Measurements from ENCODE around the gene ARHGEF7. TPM values are rescaled to one million over a fixed set of nuclear protein-coding genes. Genes with fewer than 3 reads are reported as not detected.
"Not testable (repeated sequence)": the region's sequence is repeated elsewhere in the genome, so short reads cannot be mapped to it uniquely, and the experiment has no call there.

The ARHGEF7 gene
- total RNA-seq, 5 donors from 2014 or later (not counting 1 experiment from before 2014, with no cell fraction given), result 68.0 to 85.8 (median 83.7) TPM

DNA sequence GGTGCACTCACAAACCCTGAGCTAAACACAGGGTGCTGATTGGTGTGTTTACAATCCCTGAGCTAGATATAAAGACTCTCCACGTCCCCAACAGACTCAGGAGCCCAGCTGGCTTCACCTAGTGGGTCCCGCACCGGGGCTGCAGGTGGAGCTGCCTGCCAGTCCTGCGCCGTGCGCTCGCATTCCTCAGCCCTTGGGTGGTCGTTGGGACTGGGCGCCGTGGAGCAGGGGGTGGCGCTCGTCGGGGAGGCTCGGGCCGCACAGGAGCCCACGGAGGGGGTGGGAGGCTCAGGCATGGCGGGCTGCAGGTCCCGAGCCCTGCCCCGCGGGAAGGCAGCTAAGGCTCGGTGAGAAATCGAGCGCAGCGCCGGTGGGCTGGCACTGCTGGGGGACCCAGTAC lies 31.4 kb upstream of the ARHGEF7 start:
- H3K4me1 Mint-ChIP-seq; CTCF ChIA-PET; DNase-seq; H3K36me3 Mint-ChIP-seq; H3K4me3 Mint-ChIP-seq; H3K9me3 Mint-ChIP-seq; H3K4me1 ChIP-seq (ENCODE audit: control insufficient read depth in 1 of 2, extremely low read depth in 1 of 2, insufficient read depth in 2 of 2, low read length in 2 of 2); POLR2A ChIA-PET; H3K27ac Mint-ChIP-seq; H3K4me3 ChIP-seq (ENCODE audit: control insufficient read depth in 1 of 2, extremely low read depth in 1 of 2, low read length in 1 of 2); H3K27ac ChIP-seq (ENCODE audit: low read length); H3K9me3 ChIP-seq; ATAC-seq (replicated peaks in 1 of 4); H3K36me3 ChIP-seq (ENCODE audit: control insufficient read depth in 2 of 2, extremely low read depth in 1 of 2, insufficient read depth in 1 of 2, low read length in 1 of 2): not testable (repeated sequence)
- peaks cover 0 to 16% of the 10 kb centered on the region in 2 experiments for H3K27me3 ChIP-seq (replicated peaks in 1 of 2; ENCODE audit: control insufficient read depth in 2 of 2, extremely low read depth in 1 of 2, insufficient read depth in 2 of 2, low read length in 1 of 2)
- H3K27me3 Mint-ChIP-seq, result peaks cover 17 to 24% of the 10 kb centered on the region in 2 donors
- no CpG with 5 or more reads among the region's 25 CpGs for WGBS (ENCODE audit: insufficient coverage)

DNA sequence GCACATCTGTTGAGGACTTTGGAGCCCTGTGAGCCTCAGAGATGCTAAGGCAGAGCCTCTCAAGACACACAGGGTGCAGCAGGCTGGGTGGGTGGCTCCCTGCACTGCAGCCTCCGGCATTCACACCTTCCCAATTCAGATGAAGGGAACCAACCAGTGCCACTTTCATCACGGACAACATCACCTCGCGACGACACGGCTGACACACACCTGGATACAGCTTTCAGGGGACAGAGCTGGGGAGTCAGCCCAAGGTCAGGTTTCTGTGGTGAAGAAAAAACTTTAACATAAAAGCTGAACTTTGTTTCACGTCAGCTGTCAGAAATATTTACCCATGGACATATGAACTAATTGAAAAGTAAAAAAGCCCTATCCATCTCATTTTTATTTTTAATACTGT lies 24.9 kb upstream of the ARHGEF7 start:
- ChIA-PET CTCF (no interaction called here), POLR2A (no interaction called here)
- no peaks in the 10 kb centered on the region for H3K9me3 ChIP-seq
- no peak overlapping the region for H3K4me3 ChIP-seq (ENCODE audit: control insufficient read depth in 1 of 2, extremely low read depth in 1 of 2, low read length in 1 of 2)
- H3K27ac Mint-ChIP-seq, result no peak overlapping the region
- peaks cover 0 to 31% of the 10 kb centered on the region in 2 experiments for H3K27me3 ChIP-seq (replicated peaks in 1 of 2; ENCODE audit: control insufficient read depth in 2 of 2, extremely low read depth in 1 of 2, insufficient read depth in 2 of 2, low read length in 1 of 2)
- DNase-seq, result no peak
- ATAC-seq (replicated peaks in 1 of 4), result no peak
- H3K4me1 ChIP-seq (ENCODE audit: control insufficient read depth in 1 of 2, extremely low read depth in 1 of 2, insufficient read depth in 2 of 2, low read length in 2 of 2), result no peaks in the 10 kb centered on the region
- WGBS (ENCODE audit: insufficient coverage), result 80% methylated on average over 1 of the region's 7 CpGs
- H3K27me3 Mint-ChIP-seq, result peaks cover 15 to 27% of the 10 kb centered on the region in 2 donors
- no peaks in the 10 kb centered on the region for H3K36me3 ChIP-seq (ENCODE audit: control insufficient read depth in 2 of 2, extremely low read depth in 1 of 2, insufficient read depth in 1 of 2, low read length in 1 of 2)
- H3K36me3 Mint-ChIP-seq, result no peaks in the 10 kb centered on the region
- no peaks in the 10 kb centered on the region for H3K9me3 Mint-ChIP-seq
- no peak overlapping the region for H3K4me3 Mint-ChIP-seq
- H3K4me1 Mint-ChIP-seq, result no peaks in the 10 kb centered on the region
- H3K27ac ChIP-seq (ENCODE audit: low read length), result no peak overlapping the region

DNA sequence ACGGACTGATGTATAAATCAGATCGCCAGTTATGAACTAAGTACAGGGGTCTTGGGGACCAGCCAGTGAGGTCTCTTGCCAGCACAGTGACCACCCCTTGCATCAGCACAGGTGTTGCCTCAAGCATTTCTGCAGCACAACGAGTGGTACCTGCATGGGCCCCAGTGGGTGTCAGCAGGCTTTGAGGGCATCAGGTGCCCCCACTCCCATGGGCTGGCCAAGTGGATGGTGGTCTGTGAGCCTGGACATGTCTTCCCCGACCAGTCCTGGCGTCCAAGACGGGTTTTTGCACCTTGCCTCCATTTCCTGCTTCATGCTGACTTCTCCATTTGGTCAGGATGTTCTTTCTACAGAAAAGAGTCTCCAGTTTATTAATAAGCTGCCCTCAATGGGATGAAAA lies 22.4 kb upstream of the ARHGEF7 start:
- Mint-ChIP-seq H3K4me3 (no peak overlapping the region), H3K4me1 (no peaks in the 10 kb centered on the region), H3K9me3 (no peaks in the 10 kb centered on the region), H3K27me3 (peaks cover 28 to 49% of the 10 kb centered on the region in 2 donors), H3K36me3 (no peaks in the 10 kb centered on the region), H3K27ac (no peak overlapping the region)
- no peak overlapping the region for H3K27ac ChIP-seq (ENCODE audit: low read length)
- no peak for DNase-seq
- no peaks in the 10 kb centered on the region for H3K9me3 ChIP-seq
- WGBS (ENCODE audit: insufficient coverage), result 44% methylated on average over 6 of the region's 6 CpGs
- H3K4me1 ChIP-seq (ENCODE audit: control insufficient read depth in 1 of 2, extremely low read depth in 1 of 2, insufficient read depth in 2 of 2, low read length in 2 of 2), result no peaks in the 10 kb centered on the region
- no peak for ATAC-seq (replicated peaks in 1 of 4)
- CTCF ChIA-PET, result no interaction called here
- no peak overlapping the region for H3K4me3 ChIP-seq (ENCODE audit: control insufficient read depth in 1 of 2, extremely low read depth in 1 of 2, low read length in 1 of 2)
- POLR2A ChIA-PET, result no interaction called here
- H3K27me3 ChIP-seq (replicated peaks in 1 of 2; ENCODE audit: control insufficient read depth in 2 of 2, extremely low read depth in 1 of 2, insufficient read depth in 2 of 2, low read length in 1 of 2), result peaks cover 0 to 36% of the 10 kb centered on the region in 2 experiments
- H3K36me3 ChIP-seq (ENCODE audit: control insufficient read depth in 2 of 2, extremely low read depth in 1 of 2, insufficient read depth in 1 of 2, low read length in 1 of 2), result no peaks in the 10 kb centered on the region

DNA sequence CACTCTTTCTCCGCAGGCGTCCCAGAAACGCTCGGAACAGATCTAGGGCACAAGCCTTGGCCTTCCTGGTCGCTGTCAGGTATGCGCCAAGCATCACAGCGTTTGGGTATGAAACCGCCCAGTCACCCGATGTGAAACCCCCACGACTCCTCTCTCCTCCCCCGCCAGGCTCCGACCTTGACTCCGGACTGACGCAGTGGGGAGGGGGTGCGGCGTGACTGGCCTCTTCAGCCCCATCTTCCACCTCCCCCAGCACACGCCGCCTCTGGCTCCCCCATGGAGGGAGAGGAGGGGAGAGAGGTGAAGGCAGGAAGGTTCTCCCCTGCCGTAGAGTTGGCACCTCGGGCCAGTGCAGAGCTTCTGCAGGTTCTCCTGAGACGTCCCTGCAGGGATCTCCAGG lies 22.0 kb upstream of the ARHGEF7 start:
- 85% methylated on average over 11 of the region's 21 CpGs for WGBS (ENCODE audit: insufficient coverage)
- no peak overlapping the region for H3K27ac Mint-ChIP-seq
- no peaks in the 10 kb centered on the region for H3K9me3 ChIP-seq
- peaks cover 31 to 49% of the 10 kb centered on the region in 2 donors for H3K27me3 Mint-ChIP-seq
- H3K36me3 Mint-ChIP-seq, result no peaks in the 10 kb centered on the region
- H3K36me3 ChIP-seq (ENCODE audit: control insufficient read depth in 2 of 2, extremely low read depth in 1 of 2, insufficient read depth in 1 of 2, low read length in 1 of 2), result no peaks in the 10 kb centered on the region
- CTCF ChIA-PET, result no interaction called here
- no peak overlapping the region for H3K4me3 Mint-ChIP-seq
- H3K4me3 ChIP-seq (ENCODE audit: control insufficient read depth in 1 of 2, extremely low read depth in 1 of 2, low read length in 1 of 2), result no peak overlapping the region
- no peak for DNase-seq
- no peaks in the 10 kb centered on the region for H3K4me1 Mint-ChIP-seq
- H3K4me1 ChIP-seq (ENCODE audit: control insufficient read depth in 1 of 2, extremely low read depth in 1 of 2, insufficient read depth in 2 of 2, low read length in 2 of 2), result no peaks in the 10 kb centered on the region
- no peaks in the 10 kb centered on the region for H3K9me3 Mint-ChIP-seq
- ATAC-seq (replicated peaks in 1 of 4), result no peak
- peaks cover 2 to 36% of the 10 kb centered on the region in 2 experiments for H3K27me3 ChIP-seq (replicated peaks in 1 of 2; ENCODE audit: control insufficient read depth in 2 of 2, extremely low read depth in 1 of 2, insufficient read depth in 2 of 2, low read length in 1 of 2)
- POLR2A ChIA-PET, result no interaction called here
- H3K27ac ChIP-seq (ENCODE audit: low read length), result no peak overlapping the region

DNA sequence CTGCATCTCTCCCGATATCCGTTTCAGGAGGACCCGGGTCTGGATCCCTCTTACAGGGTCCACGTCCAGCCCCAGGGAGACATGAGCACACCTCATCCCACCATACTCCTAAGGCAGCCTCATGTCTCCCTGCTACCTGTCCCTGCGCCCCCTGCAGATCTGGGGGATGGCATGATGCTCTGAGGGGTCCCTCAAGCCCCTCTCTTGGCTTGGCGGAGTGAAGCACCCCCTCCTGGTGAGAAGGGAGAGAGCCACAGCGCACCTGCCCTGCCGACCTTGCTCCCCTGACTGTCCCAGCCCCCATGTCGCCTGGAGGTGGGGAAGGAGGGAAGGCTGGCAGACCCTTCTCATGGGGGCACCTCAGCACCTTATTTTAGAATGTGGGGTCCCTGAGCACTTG lies 21.5 kb upstream of the ARHGEF7 start:
- peaks cover 2 to 36% of the 10 kb centered on the region in 2 experiments for H3K27me3 ChIP-seq (replicated peaks in 1 of 2; ENCODE audit: control insufficient read depth in 2 of 2, extremely low read depth in 1 of 2, insufficient read depth in 2 of 2, low read length in 1 of 2)
- ChIA-PET CTCF (no interaction called here), POLR2A (no interaction called here)
- H3K9me3 Mint-ChIP-seq, result no peaks in the 10 kb centered on the region
- ATAC-seq (replicated peaks in 1 of 4), result no peak
- no peaks in the 10 kb centered on the region for H3K36me3 Mint-ChIP-seq
- no peaks in the 10 kb centered on the region for H3K4me1 ChIP-seq (ENCODE audit: control insufficient read depth in 1 of 2, extremely low read depth in 1 of 2, insufficient read depth in 2 of 2, low read length in 2 of 2)
- no peak overlapping the region for H3K4me3 ChIP-seq (ENCODE audit: control insufficient read depth in 1 of 2, extremely low read depth in 1 of 2, low read length in 1 of 2)
- H3K27me3 Mint-ChIP-seq, result peaks cover 33 to 54% of the 10 kb centered on the region in 2 donors
- no peaks in the 10 kb centered on the region for H3K9me3 ChIP-seq
- no peak for DNase-seq
- H3K4me1 Mint-ChIP-seq, result no peaks in the 10 kb centered on the region
- H3K36me3 ChIP-seq (ENCODE audit: control insufficient read depth in 2 of 2, extremely low read depth in 1 of 2, insufficient read depth in 1 of 2, low read length in 1 of 2), result no peaks in the 10 kb centered on the region
- H3K4me3 Mint-ChIP-seq, result no peak overlapping the region
- H3K27ac Mint-ChIP-seq, result no peak overlapping the region
- H3K27ac ChIP-seq (ENCODE audit: low read length), result no peak overlapping the region
- 97% methylated on average over 5 of the region's 9 CpGs for WGBS (ENCODE audit: insufficient coverage)

- CTCF ChIA-PET, result no interaction called here
- no peak for ATAC-seq (replicated peaks in 1 of 4)
- H3K9me3 Mint-ChIP-seq, result no peaks in the 10 kb centered on the region
- Histone ChIP-seq H3K27ac (ENCODE audit: low read length) (no peak overlapping the region), H3K4me1 (ENCODE audit: control insufficient read depth in 1 of 2, extremely low read depth in 1 of 2, insufficient read depth in 2 of 2, low read length in 2 of 2) (no peaks in the 10 kb centered on the region), H3K27me3 (replicated peaks in 1 of 2; ENCODE audit: control insufficient read depth in 2 of 2, extremely low read depth in 1 of 2, insufficient read depth in 2 of 2, low read length in 1 of 2) (peaks cover 2 to 35% of the 10 kb centered on the region in 2 experiments), H3K4me3 (ENCODE audit: control insufficient read depth in 1 of 2, extremely low read depth in 1 of 2, low read length in 1 of 2) (no peak overlapping the region), H3K9me3 (no peaks in the 10 kb centered on the region), H3K36me3 (ENCODE audit: control insufficient read depth in 2 of 2, extremely low read depth in 1 of 2, insufficient read depth in 1 of 2, low read length in 1 of 2) (no peaks in the 10 kb centered on the region)
- no peaks in the 10 kb centered on the region for H3K4me1 Mint-ChIP-seq
- no peaks in the 10 kb centered on the region for H3K36me3 Mint-ChIP-seq
- peaks cover 38 to 66% of the 10 kb centered on the region in 2 donors for H3K27me3 Mint-ChIP-seq
- DNase-seq, result no peak
- POLR2A ChIA-PET, result no interaction called here
- WGBS (ENCODE audit: insufficient coverage), result 75% methylated on average over 20 of the region's 30 CpGs
- H3K27ac Mint-ChIP-seq, result no peak overlapping the region
- no peak overlapping the region for H3K4me3 Mint-ChIP-seq
These were observed 19.9 kb upstream of the ARHGEF7 start for GRCh38 chr13:111095031-111095840.
